OCI-M1 (cell line): ENCODE results near the gene YPEL2.
A peak's percentile ranks its signal among the peaks of the same experiment; 100 is the strongest.
"Not testable (repeated sequence)": the region's sequence is repeated elsewhere in the genome, so short reads cannot be mapped to it uniquely, and the experiment has no call there.

ENCODE experiments used
- DNase-seq: peaks from one replicate; lab custom pipeline; 2025; lab: John Stamatoyannopoulos, UW

YPEL2 gene

GRCh38 chr17:59377410-59377809, 46.0 kb downstream of the YPEL2 start:
- DNase-seq: no peak

GRCh38 chr17:59378675-59379074, 47.2 kb downstream of the YPEL2 start:
- no peak for DNase-seq

GRCh38 chr17:59380474-59380873, 49.0 kb downstream of the YPEL2 start:
- no peak for DNase-seq

GRCh38 chr17:59381716-59382570, 50.5 kb downstream of the YPEL2 start:
- no peak for DNase-seq

- no peak for DNase-seq
Measured at GRCh38 chr17:59383893-59384292, 52.4 kb downstream of the YPEL2 start.

GRCh38 chr17:59387351-59388068, 56.1 kb downstream of the YPEL2 start:
- DNase-seq: no peak

GRCh38 chr17:59388069-59388556, 56.7 kb downstream of the YPEL2 start:
- peak; percentile 51 for DNase-seq

GRCh38 chr17:59389066-59389465, 57.6 kb downstream of the YPEL2 start:
- no peak for DNase-seq

GRCh38 chr17:59391021-59391420, 59.6 kb downstream of the YPEL2 start:
- no peak for DNase-seq

- DNase-seq: no peak
Measured at GRCh38 chr17:59392973-59393679, 61.7 kb downstream of the YPEL2 start.

- not testable (repeated sequence) for DNase-seq
Measured at GRCh38 chr17:59393742-59394410, 62.4 kb downstream of the YPEL2 start.

GRCh38 chr17:59396134-59396826, 64.8 kb downstream of the YPEL2 start:
- no peak for DNase-seq

GRCh38 chr17:59397316-59398073, 66.0 kb downstream of the YPEL2 start:
- no peak for DNase-seq

GRCh38 chr17:59399914-59400313, 68.5 kb downstream of the YPEL2 start:
- no peak for DNase-seq

- DNase-seq: no peak
Measured at GRCh38 chr17:59400858-59401257, 69.4 kb downstream of the YPEL2 start.

- DNase-seq: no peak
Measured at GRCh38 chr17:59401274-59401673, 69.8 kb downstream of the YPEL2 start.

- DNase-seq: no peak
Measured at GRCh38 chr17:59401725-59402124, 70.3 kb downstream of the YPEL2 start.

GRCh38 chr17:59402760-59403159, 71.3 kb downstream of the YPEL2 start:
- no peak for DNase-seq

- no peak for DNase-seq
Measured at GRCh38 chr17:59404471-59404870, 73.0 kb downstream of the YPEL2 start.

GRCh38 chr17:59405944-59406705, 74.7 kb downstream of the YPEL2 start:
- no peak for DNase-seq
